IPS-18a (cell line): ENCODE results near the gene SPACA4.
A peak's percentile ranks its signal among the peaks of the same experiment; 100 is the strongest.
"Not testable (repeated sequence)": the region's sequence is repeated elsewhere in the genome, so short reads cannot be mapped to it uniquely, and the experiment has no call there.

Experiments used
- H3K27ac ChIP-seq: one replicate; pipeline ENCODE4 v1.5.1; 2013; ENCODE audit warnings: low read length
- H3K27me3 ChIP-seq: one replicate; pipeline ENCODE4 v1.6.1; 2013; ENCODE audit warnings: mild to moderate bottlenecking, low read length; ENCODE audit not compliant: control insufficient read depth, insufficient read depth
- H3K36me3 ChIP-seq: one replicate; pipeline ENCODE4 v1.6.1; 2013; ENCODE audit warnings: low read depth, low read length; ENCODE audit not compliant: control insufficient read depth
- H3K4me1 ChIP-seq: one replicate; pipeline ENCODE4 v1.6.1; 2013; ENCODE audit warnings: low read depth, low read length; ENCODE audit not compliant: control insufficient read depth
- H3K4me3 ChIP-seq: one replicate; pipeline ENCODE4 v1.5.1; 2013; ENCODE audit warnings: low read length
- H3K9ac ChIP-seq: one replicate; pipeline ENCODE4 v1.6.1; 2013; ENCODE audit warnings: mild to moderate bottlenecking, low read length, moderate library complexity
- H3K9me3 ChIP-seq: one replicate; pipeline ENCODE4 v1.6.1; 2013; ENCODE audit warnings: low read depth, low read length; ENCODE audit not compliant: control insufficient read depth

Gene SPACA4

GRCh38 chr19:48577908-48578307 is 28.6 kb upstream of the SPACA4 start:
- H3K36me3 ChIP-seq, H3K9me3 ChIP-seq, H3K4me3 ChIP-seq, H3K27me3 ChIP-seq, H3K4me1 ChIP-seq, H3K27ac ChIP-seq, H3K9ac ChIP-seq: not testable (repeated sequence)

DNA sequence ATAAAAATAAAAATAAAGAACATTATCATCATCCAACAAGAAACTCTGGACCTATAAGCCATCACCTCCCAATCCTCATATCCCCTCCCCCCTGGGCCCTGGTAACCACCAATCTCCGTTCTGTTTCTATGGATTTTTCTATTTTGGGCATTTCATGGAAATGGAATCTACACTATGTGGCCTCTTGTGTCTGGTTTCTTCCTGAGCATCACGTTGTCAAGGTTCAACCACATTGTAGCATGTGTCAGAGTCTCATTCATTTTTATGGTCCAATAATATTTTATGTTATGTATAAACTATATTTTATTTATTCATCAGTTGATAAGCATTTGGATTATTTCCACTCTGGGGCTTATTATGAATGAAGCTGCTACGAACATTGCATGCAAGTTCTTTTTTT is 27.7 kb upstream of the SPACA4 start:
- no peaks in the 10 kb centered on the region for H3K27me3 ChIP-seq
- no peak overlapping the region for H3K9ac ChIP-seq
- H3K4me3 ChIP-seq, result no peak overlapping the region
- no peaks in the 10 kb centered on the region for H3K9me3 ChIP-seq
- H3K27ac ChIP-seq, result no peak overlapping the region
- no peaks in the 10 kb centered on the region for H3K4me1 ChIP-seq
- H3K36me3 ChIP-seq, result no peaks in the 10 kb centered on the region

DNA sequence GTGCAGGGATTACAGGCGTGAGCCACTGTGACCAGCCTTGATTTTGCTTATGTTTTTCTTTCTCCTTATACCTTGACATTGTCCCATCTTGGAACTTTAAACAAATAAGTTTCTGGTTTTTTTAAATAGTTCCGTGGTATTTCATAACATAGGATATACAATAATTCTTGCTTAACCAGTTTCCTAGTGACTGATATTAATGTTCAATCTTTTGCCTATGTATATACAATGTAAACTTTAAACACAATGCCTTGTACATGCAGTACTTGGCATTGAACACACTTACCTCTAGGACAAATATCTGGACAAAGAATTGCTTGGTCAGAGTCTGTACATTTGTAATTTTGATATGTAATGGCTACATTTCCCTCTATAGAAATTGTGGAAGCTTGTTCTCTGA is 24.4 kb upstream of the SPACA4 start:
- H3K4me1 ChIP-seq, result no peaks in the 10 kb centered on the region

DNA sequence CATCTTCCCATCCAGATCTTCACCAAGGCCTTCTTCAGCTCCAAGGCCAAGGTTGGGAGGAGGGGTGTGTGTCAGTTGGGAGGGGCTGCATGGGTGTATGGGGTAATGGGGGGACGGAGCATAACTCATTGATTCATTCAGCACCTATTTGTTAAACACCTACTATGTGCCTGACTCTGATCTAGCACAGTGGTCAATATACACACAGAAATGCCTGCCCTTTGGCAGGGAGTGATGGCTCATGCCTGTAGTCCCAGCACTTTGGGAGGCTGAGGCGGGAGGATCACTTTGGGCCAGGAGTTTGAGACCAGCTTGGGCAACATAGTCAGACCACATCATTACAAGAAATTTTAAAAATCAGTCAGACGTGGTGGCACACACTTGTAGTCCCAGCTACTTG is 19.2 kb upstream of the SPACA4 start:
- Histone ChIP-seq H3K4me3 (no peak overlapping the region), H3K27ac (no peak overlapping the region), H3K4me1 (no peaks in the 10 kb centered on the region), H3K9ac (no peak overlapping the region), H3K9me3 (no peaks in the 10 kb centered on the region), H3K27me3 (peaks cover 5% of the 10 kb centered on the region), H3K36me3 (no peaks in the 10 kb centered on the region)

More for the DNA sequence above, 24.4 kb upstream of the SPACA4 start:
- Histone ChIP-seq H3K27me3 (no peaks in the 10 kb centered on the region), H3K9ac (no peak overlapping the region), H3K27ac (no peak overlapping the region), H3K4me3 (no peak overlapping the region), H3K36me3 (no peaks in the 10 kb centered on the region), H3K9me3 (no peaks in the 10 kb centered on the region)

GRCh38 chr19:48588670-48589401 is 17.7 kb upstream of the SPACA4 start:
- peak overlapping the region; percentile 44 for H3K4me3 ChIP-seq
- no peak overlapping the region for H3K27ac ChIP-seq
- H3K9ac ChIP-seq, result no peak overlapping the region

DNA sequence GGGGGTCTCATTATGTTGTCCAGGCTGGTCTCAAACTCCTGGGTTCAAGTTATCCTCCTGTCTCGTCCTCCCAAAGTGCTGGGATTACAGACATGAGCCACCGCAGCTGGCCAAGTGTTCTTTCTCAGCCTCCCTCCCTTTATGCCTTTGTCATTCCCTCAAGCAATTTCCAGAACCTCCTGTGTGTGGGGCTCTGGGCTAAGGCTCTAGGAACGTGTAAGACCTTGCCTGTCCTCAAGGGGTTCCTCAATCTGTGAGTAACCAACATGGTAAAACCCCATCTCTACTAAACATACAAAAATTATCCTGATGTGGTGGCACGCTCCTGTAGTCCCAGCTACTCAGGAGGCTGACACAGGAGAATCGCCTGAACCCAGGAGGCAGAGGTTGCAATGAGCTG is 15.5 kb upstream of the SPACA4 start:
- Histone ChIP-seq H3K9me3 (no peaks in the 10 kb centered on the region), H3K27ac (no peak overlapping the region), H3K9ac (no peak overlapping the region), H3K36me3 (no peaks in the 10 kb centered on the region), H3K4me1 (no peaks in the 10 kb centered on the region), H3K27me3 (peaks cover 5% of the 10 kb centered on the region), H3K4me3 (no peak overlapping the region)

More at GRCh38 chr19:48588670-48589401, 17.7 kb upstream of the SPACA4 start:
- Histone ChIP-seq H3K36me3 (no peaks in the 10 kb centered on the region), H3K9me3 (no peaks in the 10 kb centered on the region), H3K27me3 (peaks cover 5% of the 10 kb centered on the region), H3K4me1 (no peaks in the 10 kb centered on the region)

GRCh38 chr19:48595171-48595570 is 11.4 kb upstream of the SPACA4 start:
- Histone ChIP-seq H3K27me3 (no peaks in the 10 kb centered on the region), H3K9ac (no peak overlapping the region), H3K27ac (no peak overlapping the region), H3K9me3 (no peaks in the 10 kb centered on the region), H3K4me1 (no peaks in the 10 kb centered on the region), H3K4me3 (no peak overlapping the region), H3K36me3 (no peaks in the 10 kb centered on the region)

DNA sequence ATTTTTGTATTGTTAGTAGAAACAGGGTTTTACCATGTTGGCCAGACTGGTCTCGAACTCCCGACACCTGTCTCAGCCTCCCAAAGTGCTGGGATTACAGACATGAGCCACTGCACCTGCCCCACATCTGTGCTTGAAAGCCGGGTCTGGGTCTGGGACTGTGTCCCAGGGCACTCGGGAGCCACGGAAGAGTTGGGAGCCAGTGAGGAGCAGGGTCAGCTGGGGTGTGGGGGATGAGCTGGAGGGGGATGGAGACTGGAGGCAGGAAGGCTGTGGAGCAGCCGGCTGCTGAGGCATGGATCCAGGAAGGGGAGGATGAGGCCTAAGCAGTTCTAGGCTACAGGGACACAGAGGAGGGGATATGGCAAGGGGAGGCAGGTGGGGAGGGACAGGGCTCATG is 10.7 kb upstream of the SPACA4 start:
- no peaks in the 10 kb centered on the region for H3K36me3 ChIP-seq

GRCh38 chr19:48596237-48596636 is 10.3 kb upstream of the SPACA4 start:
- H3K4me3 ChIP-seq, result no peak overlapping the region
- no peaks in the 10 kb centered on the region for H3K4me1 ChIP-seq
- no peaks in the 10 kb centered on the region for H3K36me3 ChIP-seq
- H3K27me3 ChIP-seq, result no peaks in the 10 kb centered on the region
- H3K9me3 ChIP-seq, result no peaks in the 10 kb centered on the region
- H3K27ac ChIP-seq, result no peak overlapping the region
- no peak overlapping the region for H3K9ac ChIP-seq

More for the DNA sequence above, 10.7 kb upstream of the SPACA4 start:
- H3K4me3 ChIP-seq, result no peak overlapping the region
- no peak overlapping the region for H3K27ac ChIP-seq
- H3K4me1 ChIP-seq, result no peaks in the 10 kb centered on the region
- no peaks in the 10 kb centered on the region for H3K27me3 ChIP-seq
- no peaks in the 10 kb centered on the region for H3K9me3 ChIP-seq
- no peak overlapping the region for H3K9ac ChIP-seq

DNA sequence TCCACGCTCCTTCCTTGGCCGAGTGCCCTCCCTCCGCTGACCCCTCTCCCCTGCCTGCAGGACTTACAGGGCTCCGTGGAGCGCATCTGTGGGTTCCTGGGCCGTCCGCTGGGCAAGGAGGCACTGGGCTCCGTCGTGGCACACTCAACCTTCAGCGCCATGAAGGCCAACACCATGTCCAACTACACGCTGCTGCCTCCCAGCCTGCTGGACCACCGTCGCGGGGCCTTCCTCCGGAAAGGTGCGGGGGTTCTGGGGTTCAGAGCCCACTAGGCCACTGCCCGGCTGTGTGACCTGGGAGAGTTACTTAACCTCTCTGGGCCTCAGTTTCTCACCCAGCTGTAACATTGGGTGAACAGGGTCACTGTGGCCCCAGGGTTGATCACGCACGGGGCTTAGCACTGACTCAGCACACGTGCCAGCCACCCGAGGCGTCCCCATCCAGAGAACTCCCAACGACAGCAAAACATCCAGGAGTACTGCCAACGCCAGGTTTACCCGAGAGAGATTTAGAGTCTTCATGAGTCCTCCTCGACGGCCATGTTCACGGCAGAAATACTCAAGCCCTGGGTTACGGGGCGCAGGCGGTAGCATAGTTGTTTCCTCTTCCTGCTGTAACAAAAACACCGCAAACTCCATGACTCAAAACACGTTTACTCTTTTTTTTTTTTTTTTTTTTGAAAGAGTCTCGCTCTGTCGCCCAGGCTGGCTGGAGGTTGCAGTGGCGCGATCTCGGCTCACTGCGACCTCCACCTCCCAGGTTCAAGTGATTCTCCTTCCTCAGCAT is 9.7 kb upstream of the SPACA4 start:
- no peaks in the 10 kb centered on the region for H3K9me3 ChIP-seq
- H3K9ac ChIP-seq, result no peak overlapping the region
- no peaks in the 10 kb centered on the region for H3K36me3 ChIP-seq
- no peaks in the 10 kb centered on the region for H3K27me3 ChIP-seq
- H3K27ac ChIP-seq, result no peak overlapping the region
- no peaks in the 10 kb centered on the region for H3K4me1 ChIP-seq
- no peak overlapping the region for H3K4me3 ChIP-seq

DNA sequence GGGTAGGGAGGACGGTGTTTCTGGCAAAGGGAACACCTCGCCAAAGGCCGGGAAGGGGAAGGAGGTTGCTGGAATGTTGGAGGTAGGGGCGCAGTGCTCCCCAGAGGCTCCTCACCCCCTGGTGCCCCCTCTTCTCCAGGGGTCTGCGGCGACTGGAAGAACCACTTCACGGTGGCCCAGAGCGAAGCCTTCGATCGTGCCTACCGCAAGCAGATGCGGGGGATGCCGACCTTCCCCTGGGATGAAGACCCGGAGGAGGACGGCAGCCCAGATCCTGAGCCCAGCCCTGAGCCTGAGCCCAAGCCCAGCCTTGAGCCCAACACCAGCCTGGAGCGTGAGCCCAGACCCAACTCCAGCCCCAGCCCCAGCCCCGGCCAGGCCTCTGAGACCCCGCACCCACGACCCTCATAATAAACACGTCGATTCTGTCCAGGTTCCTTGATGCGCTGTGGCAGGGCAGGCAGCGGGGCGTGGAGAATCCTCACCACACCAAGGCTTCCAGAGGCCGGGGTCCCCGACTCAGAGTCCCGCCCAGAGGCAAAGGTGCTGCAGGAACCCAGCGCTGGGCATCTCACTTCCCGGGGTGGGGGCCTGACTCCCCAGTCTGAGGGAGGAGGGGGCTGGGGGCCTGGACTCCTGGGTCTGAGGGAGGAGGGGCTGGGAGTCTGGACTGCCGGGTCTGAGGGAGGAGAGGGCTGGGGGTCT is 7.4 kb upstream of the SPACA4 start:
- Histone ChIP-seq H3K4me1 (no peaks in the 10 kb centered on the region), H3K27me3 (no peaks in the 10 kb centered on the region), H3K27ac (no peak overlapping the region), H3K4me3 (no peak overlapping the region), H3K9ac (no peak overlapping the region), H3K9me3 (no peaks in the 10 kb centered on the region), H3K36me3 (no peaks in the 10 kb centered on the region)
